ENCODE data around the gene MYOF.

DNA sequence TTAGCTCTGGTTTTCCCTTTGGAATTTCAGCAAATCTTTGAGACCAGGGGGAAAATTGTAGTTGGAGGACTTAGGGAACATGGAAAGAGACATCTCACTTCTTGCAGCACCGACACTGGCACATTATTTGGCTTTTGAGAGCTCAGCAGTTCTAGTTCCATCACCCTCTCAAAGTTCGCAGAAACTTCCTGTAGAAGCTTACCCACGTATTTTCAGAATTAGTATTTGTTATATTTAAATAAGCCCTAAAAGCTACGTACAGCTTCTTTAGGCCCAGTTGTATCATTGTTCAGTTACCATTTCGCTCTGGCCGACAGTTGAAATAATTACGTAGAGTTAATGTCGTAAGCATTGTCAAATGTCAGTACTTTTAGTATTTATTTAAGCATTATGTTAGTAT, 27.7 kb upstream of the MYOF start:
- TF ChIP-seq, protein P1, sequence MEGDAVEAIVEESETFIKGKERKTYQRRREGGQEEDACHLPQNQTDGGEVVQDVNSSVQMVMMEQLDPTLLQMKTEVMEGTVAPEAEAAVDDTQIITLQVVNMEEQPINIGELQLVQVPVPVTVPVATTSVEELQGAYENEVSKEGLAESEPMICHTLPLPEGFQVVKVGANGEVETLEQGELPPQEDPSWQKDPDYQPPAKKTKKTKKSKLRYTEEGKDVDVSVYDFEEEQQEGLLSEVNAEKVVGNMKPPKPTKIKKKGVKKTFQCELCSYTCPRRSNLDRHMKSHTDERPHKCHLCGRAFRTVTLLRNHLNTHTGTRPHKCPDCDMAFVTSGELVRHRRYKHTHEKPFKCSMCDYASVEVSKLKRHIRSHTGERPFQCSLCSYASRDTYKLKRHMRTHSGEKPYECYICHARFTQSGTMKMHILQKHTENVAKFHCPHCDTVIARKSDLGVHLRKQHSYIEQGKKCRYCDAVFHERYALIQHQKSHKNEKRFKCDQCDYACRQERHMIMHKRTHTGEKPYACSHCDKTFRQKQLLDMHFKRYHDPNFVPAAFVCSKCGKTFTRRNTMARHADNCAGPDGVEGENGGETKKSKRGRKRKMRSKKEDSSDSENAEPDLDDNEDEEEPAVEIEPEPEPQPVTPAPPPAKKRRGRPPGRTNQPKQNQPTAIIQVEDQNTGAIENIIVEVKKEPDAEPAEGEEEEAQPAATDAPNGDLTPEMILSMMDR (IDR thresholded peaks at IDR 0.05): no peak
- no peak for TF ChIP-seq POLR2A (IDR thresholded peaks at IDR 0.05)
